DOHH2 (cell line): ENCODE data around the gene AK9.

Experiments used
- CTCF ChIP-seq: fragments of 200-600 bp; sonication (generic); IDR thresholded peaks from one replicate; pipeline ENCODE4 v1.5.1; 2014; ENCODE audit warnings: antibody characterized with exemption, mild to moderate bottlenecking, low read depth, low read length; ENCODE audit not compliant: poor library complexity, severe bottlenecking
- EZH2phosphoT487 ChIP-seq: fragments of 200-600 bp; sonication (generic); IDR thresholded peaks from 2 replicates; pipeline ENCODE4 v1.6.1; 2017; ENCODE audit warnings: borderline replicate concordance, mild to moderate bottlenecking, antibody characterized with exemption, low read length, moderate library complexity, mixed read lengths

- no peak for TF ChIP-seq CTCF
- no peak for TF ChIP-seq EZH2phosphoT487
Observed at GRCh38 chr6:109458774-109459531, 232.0 kb downstream of the AK9 start.
